HepG2 (cell line): ENCODE results near the gene PCIF1. TPM values are rescaled to one million over a fixed set of nuclear protein-coding genes. Genes with fewer than 3 reads are reported as not detected.

Source experiments
- FOXC1 ChIP-seq: sonication (generic); formaldehyde crosslinking; IDR thresholded peaks from 2 replicates; pipeline ENCODE4 v1.8.0; 2022; ENCODE audit warnings: mild to moderate bottlenecking, missing genetic modification reagents, borderline replicate concordance
- GATAD1 ChIP-seq: IDR thresholded peaks from 2 replicates; pipeline ENCODE4 v1.6.1; 2016; ENCODE audit warnings: missing genetic modification reagents, missing compliant biosample characterization
- GATAD2A ChIP-seq: IDR thresholded peaks from 2 replicates; pipeline ENCODE4 v1.6.1; 2016
- HCFC1 ChIP-seq: fragments of 150-350 bp; IDR thresholded peaks from 2 replicates; pipeline ENCODE4 v1.6.1; 2014; ENCODE audit warnings: low read depth, low read length
- KDM5A ChIP-seq: fragments of 200-600 bp; sonication (generic); IDR thresholded peaks from 2 replicates; pipeline ENCODE4 v1.7.0; 2018; ENCODE audit warnings: antibody characterized with exemption, mild to moderate bottlenecking, low read length, borderline replicate concordance
- MBNL3 ChIP-seq: fragments of 250-450 bp; sonication (Bioruptor Pico); conservative IDR thresholded peaks from 2 replicates; pipeline ENCODE4 v1.8.0; 2022; ENCODE audit warnings: mild to moderate bottlenecking, inconsistent platforms
- MTF1 ChIP-seq: sonication (generic); formaldehyde crosslinking; IDR thresholded peaks from 2 replicates; pipeline ENCODE4 v1.5.0; 2020; ENCODE audit warnings: missing genetic modification reagents
- NR2F6 ChIP-seq, 2 experiments: IDR thresholded peaks; 2 replicates each; pipeline ENCODE4 v1.6.1; 2016; ENCODE audit warnings: antibody characterized with exemption in 1 of 2, mild to moderate bottlenecking in 1 of 2
- RAD21 ChIP-seq: fragments of 450-650 bp; formaldehyde crosslinking; IDR thresholded peaks from 2 replicates; pipeline ENCODE4 v1.5.0; 2020; ENCODE audit warnings: mild to moderate bottlenecking
- RCOR2 ChIP-seq: IDR thresholded peaks from 2 replicates; pipeline ENCODE4 v1.6.1; 2016; ENCODE audit warnings: missing biosample characterization, missing genetic modification reagents
- SALL1 ChIP-seq: sonication (generic); formaldehyde crosslinking; IDR thresholded peaks from 2 replicates; pipeline ENCODE4 v1.8.0; 2022; ENCODE audit warnings: mild to moderate bottlenecking, missing genetic modification reagents
- YY1 ChIP-seq: IDR thresholded peaks from 2 replicates; pipeline ENCODE4 v1.6.1; 2011; ENCODE audit warnings: low read length, low read depth, moderate library complexity, mild to moderate bottlenecking; ENCODE audit not compliant: insufficient read depth, insufficient replicate concordance
- ZFP41 ChIP-seq: sonication (generic); formaldehyde crosslinking; IDR thresholded peaks from 2 replicates; pipeline ENCODE4 v1.4.0; 2020; ENCODE audit warnings: mild to moderate bottlenecking, missing genetic modification reagents, borderline replicate concordance
- ZMYM4 ChIP-seq: sonication (generic); formaldehyde crosslinking; IDR thresholded peaks from 2 replicates; pipeline ENCODE4 v1.8.1; 2023; ENCODE audit warnings: mild to moderate bottlenecking, missing genetic modification reagents
- ZNF501 ChIP-seq: sonication (generic); formaldehyde crosslinking; IDR thresholded peaks from 2 replicates; pipeline ENCODE4 v1.5.1; 2020; ENCODE audit warnings: mild to moderate bottlenecking, moderate library complexity, missing genetic modification reagents
- ZNF614 ChIP-seq: IDR thresholded peaks from 2 replicates; pipeline ENCODE4 v1.6.1; 2018; ENCODE audit warnings: missing biosample characterization, missing genetic modification reagents, inconsistent platforms, borderline replicate concordance
- polyA plus RNA-seq, 8 experiments: library from polyadenylated mRNA; depleted of rRNA in 3 of 8; stranded (reverse) in 7 of 8; unstranded in 1 of 8; fragments of >200 nt; fragmentation: Illumina TruSeq in 4 of 8; extraction: Trizol in 4 of 8; gene quantifications; 2 replicates each; pipeline versions ENCODE4 v1.2.1 to v1.2.3, GENCODE V29; 2011 to 2016; ENCODE audit warnings: low read depth in 4 of 8, missing spikeins in 1 of 8, mixed read lengths in 1 of 8; ENCODE audit not compliant: insufficient read depth in 1 of 8
- total RNA-seq, 5 experiments: library from RNA; depleted of rRNA; stranded (reverse); fragments of >200 nt; fragmentation: Illumina TruSeq; extraction: Trizol; gene quantifications; 2 replicates each; pipeline ENCODE4 v1.2.3, GENCODE V29; 2016; ENCODE audit warnings: low read depth in 1 of 5
- TF ChIP-seq, protein P1 (sequence below), 2 experiments: sonication (generic) in 1 of 2; formaldehyde crosslinking in 1 of 2; IDR thresholded peaks; 2 replicates each; pipeline versions ENCODE4 v1.4.0 to v1.6.1; 2016 to 2020; ENCODE audit warnings: borderline replicate concordance in 1 of 2, low read depth in 1 of 2, mild to moderate bottlenecking in 1 of 2, missing genetic modification reagents in 1 of 2
- TF ChIP-seq, protein P2 (sequence below): sonication (generic); formaldehyde crosslinking; IDR thresholded peaks from 2 replicates; pipeline ENCODE4 v1.4.0; 2020; ENCODE audit warnings: low read depth, missing genetic modification reagents
- TF ChIP-seq, protein P3 (sequence below): sonication (generic); formaldehyde crosslinking; IDR thresholded peaks from 2 replicates; pipeline ENCODE4 v1.4.0; 2020; ENCODE audit warnings: missing genetic modification reagents

Gene PCIF1
- total and polyA plus RNA-seq, 2 of the 13 experiments (the other 11 are each of a cell fraction or from before 2014, with no cell fraction given), result 20.9 to 24.4 TPM

DNA sequence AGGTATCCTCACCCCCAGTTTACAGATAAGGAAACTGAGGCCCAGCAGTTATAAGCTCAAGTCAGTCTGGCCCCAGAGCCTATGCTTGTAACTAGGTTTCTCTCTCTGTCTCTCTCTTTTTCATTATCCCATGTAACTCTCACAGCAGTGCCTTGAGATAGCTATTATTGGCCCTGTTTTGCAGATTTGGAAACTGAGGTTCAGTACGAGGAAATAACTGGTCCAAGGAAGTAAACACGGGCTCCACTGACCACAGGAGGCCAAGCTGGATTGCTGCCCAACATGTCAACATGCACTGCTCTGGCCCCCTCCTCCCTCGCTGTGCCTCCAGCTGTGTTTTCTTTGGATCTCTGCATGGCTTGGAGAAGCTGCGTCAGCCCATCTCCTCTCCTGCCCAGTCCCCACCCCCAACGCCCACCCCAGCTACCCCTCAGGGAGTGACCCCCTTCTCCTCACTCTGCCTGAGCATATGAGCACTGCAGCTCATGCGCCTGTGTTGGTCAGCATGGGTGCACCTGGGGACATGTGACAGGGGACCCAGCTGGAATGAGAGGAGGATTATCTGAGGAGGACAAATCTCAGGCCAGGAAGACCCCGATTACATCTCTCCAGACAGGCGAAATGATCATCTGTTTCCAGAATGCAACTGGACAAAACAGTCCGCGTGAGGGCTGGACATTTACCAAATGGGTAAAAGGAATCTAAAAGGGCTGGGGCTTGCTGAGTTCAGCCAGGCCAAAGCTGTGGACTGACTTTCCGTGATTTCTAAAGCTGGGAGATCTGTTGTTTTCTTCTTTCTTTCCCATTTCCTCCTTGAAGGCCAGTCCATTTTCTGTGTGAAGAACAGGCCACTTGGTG is 14.7 kb upstream of the PCIF1 start (continued):
- TF ChIP-seq, protein P1, sequence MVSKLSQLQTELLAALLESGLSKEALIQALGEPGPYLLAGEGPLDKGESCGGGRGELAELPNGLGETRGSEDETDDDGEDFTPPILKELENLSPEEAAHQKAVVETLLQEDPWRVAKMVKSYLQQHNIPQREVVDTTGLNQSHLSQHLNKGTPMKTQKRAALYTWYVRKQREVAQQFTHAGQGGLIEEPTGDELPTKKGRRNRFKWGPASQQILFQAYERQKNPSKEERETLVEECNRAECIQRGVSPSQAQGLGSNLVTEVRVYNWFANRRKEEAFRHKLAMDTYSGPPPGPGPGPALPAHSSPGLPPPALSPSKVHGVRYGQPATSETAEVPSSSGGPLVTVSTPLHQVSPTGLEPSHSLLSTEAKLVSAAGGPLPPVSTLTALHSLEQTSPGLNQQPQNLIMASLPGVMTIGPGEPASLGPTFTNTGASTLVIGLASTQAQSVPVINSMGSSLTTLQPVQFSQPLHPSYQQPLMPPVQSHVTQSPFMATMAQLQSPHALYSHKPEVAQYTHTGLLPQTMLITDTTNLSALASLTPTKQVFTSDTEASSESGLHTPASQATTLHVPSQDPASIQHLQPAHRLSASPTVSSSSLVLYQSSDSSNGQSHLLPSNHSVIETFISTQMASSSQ (IDR thresholded peaks at IDR 0.05; ENCODE audit: low read depth), result no peak
- TF ChIP-seq, protein P1 (CRISPR knock-in tag; IDR thresholded peaks at IDR 0.05; ENCODE audit: borderline replicate concordance), result no peak
- TF ChIP-seq ZFP41 (0 out of 2 replicates have a peak, but pooled peaks have one; percentile 57), ZMYM4 (no peak), ZNF614 (CRISPR knock-in tag) (no peak), KDM5A (no peak), RCOR2 (peak; percentile 47; the same call in 1 of the 2 replicates), MTF1 (CRISPR knock-in tag) (no peak), RAD21 (CRISPR knock-in tag) (no peak), GATAD2A (CRISPR knock-in tag) (peak; percentile 59), HCFC1 (no peak), MBNL3 (CRISPR knock-in tag) (no peak), YY1 (peak; percentile 17), ZNF501 (CRISPR knock-in tag) (no peak), NR2F6 (IDR thresholded peaks at IDR 0.05) (no peak), NR2F6 (CRISPR knock-in tag; IDR thresholded peaks at IDR 0.05) (0 out of 2 replicates have a peak, but pooled peaks have one; percentile 48), SALL1 (CRISPR knock-in tag) (peak; percentile 78), GATAD1 (CRISPR knock-in tag) (0 out of 2 replicates have a peak, but pooled peaks have one; percentile 22), FOXC1 (no peak)
- TF ChIP-seq, protein P2, sequence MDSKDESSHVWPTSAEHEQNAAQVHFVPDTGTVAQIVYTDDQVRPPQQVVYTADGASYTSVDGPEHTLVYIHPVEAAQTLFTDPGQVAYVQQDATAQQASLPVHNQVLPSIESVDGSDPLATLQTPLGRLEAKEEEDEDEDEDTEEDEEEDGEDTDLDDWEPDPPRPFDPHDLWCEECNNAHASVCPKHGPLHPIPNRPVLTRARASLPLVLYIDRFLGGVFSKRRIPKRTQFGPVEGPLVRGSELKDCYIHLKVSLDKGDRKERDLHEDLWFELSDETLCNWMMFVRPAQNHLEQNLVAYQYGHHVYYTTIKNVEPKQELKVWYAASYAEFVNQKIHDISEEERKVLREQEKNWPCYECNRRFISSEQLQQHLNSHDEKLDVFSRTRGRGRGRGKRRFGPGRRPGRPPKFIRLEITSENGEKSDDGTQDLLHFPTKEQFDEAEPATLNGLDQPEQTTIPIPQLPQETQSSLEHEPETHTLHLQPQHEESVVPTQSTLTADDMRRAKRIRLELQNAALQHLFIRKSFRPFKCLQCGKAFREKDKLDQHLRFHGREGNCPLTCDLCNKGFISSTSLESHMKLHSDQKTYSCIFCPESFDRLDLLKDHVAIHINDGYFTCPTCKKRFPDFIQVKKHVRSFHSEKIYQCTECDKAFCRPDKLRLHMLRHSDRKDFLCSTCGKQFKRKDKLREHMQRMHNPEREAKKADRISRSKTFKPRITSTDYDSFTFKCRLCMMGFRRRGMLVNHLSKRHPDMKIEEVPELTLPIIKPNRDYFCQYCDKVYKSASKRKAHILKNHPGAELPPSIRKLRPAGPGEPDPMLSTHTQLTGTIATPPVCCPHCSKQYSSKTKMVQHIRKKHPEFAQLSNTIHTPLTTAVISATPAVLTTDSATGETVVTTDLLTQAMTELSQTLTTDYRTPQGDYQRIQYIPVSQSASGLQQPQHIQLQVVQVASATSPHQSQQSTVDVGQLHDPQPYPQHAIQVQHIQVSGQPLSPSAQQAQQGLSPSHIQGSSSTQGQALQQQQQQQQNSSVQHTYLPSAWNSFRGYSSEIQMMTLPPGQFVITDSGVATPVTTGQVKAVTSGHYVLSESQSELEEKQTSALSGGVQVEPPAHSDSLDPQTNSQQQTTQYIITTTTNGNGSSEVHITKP, result no peak
- TF ChIP-seq, protein P3, sequence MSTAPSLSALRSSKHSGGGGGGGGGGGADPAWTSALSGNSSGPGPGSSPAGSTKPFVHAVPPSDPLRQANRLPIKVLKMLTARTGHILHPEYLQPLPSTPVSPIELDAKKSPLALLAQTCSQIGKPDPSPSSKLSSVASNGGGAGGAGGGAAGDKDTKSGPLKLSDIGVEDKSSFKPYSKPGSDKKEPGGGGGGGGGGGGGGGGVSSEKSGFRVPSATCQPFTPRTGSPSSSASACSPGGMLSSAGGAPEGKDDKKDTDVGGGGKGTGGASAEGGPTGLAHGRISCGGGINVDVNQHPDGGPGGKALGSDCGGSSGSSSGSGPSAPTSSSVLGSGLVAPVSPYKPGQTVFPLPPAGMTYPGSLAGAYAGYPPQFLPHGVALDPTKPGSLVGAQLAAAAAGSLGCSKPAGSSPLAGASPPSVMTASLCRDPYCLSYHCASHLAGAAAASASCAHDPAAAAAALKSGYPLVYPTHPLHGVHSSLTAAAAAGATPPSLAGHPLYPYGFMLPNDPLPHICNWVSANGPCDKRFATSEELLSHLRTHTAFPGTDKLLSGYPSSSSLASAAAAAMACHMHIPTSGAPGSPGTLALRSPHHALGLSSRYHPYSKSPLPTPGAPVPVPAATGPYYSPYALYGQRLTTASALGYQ (CRISPR knock-in tag), result peak; percentile 71; the same call in 1 of the 2 replicates
